AML-193 (cell line): ENCODE measurements around the gene SLC15A2.
"Not testable (repeated sequence)": the region's sequence is repeated elsewhere in the genome, so short reads cannot be mapped to it uniquely, and the experiment has no call there.

Experiments
- DNase-seq, 2 experiments: peaks; one replicate each; lab custom pipeline; 2025; lab: John Stamatoyannopoulos, UW

The SLC15A2 gene

GRCh38 chr3:121926380-121926779, 32.2 kb downstream of the SLC15A2 start:
- DNase-seq: no peak

GRCh38 chr3:121938141-121938855, 44.1 kb downstream of the SLC15A2 start:
- DNase-seq: not testable (repeated sequence)

GRCh38 chr3:121941592-121941991, 47.4 kb downstream of the SLC15A2 start:
- no peak for DNase-seq

GRCh38 chr3:121942116-121942786, 48.0 kb downstream of the SLC15A2 start:
- DNase-seq: no peak

- no peak for DNase-seq
Observed at GRCh38 chr3:121943431-121943830, 49.2 kb downstream of the SLC15A2 start.

GRCh38 chr3:121948641-121949040, 54.4 kb downstream of the SLC15A2 start:
- no peak for DNase-seq

GRCh38 chr3:121951291-121951919, 57.2 kb downstream of the SLC15A2 start:
- no peak for DNase-seq

- DNase-seq: no peak
Observed at GRCh38 chr3:121956363-121956762, 62.2 kb downstream of the SLC15A2 start.

DNA sequence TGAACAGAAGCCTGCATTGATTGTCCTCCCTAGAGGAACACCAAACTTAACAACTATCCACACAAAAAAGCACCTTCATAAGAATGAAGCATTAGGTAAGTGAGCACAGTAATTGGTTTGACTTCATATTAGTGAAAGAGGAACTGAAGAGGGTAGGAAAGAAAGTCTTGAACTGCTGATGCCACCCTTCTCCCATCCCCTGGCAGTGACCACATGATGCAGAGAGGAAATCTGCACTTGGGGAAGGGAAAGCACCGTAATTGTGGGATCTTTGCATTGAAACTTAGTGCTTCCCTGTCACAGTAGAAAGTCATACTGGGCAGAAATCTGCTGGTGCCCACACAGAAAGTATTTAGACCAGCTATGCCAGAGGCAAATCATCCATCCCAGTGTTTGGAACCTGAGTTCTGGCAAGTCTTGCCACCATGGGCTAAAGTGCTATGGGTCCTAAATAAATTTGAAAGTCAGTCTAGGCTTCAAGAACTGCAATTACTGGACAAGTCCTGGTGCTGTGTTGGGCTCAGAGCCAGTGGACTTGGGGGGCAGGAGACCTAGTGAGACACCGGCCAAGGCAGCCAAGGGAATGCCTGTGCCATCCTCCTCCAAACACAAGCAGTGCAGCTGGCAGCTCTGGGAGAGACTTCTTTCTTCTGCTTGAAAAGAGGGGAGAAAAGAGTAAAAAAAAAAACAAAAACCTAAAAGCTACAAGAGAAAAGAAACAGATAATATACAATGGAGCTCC, 63.6 kb downstream of the SLC15A2 start:
- peak; percentile 41 to 44 for DNase-seq

GRCh38 chr3:121958801-121959200, 64.6 kb downstream of the SLC15A2 start:
- DNase-seq: no peak

DNA sequence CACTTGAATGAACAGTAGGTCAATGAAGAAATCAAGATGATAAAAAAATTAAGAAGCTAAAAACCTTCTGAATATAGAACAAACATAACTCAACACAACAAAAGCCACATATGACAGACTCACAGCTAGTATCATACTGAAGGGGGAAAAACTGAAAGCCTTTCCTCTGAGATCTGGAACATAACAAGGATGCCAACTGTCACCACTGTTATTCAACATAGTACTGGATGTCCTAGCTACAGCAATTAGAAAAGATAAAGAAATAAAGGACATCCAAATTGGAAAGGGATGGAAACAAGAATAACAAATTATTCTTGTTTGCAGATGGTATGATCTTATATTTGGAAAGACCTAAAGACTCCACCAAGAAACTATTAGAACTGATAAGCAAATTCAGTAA, 67.1 kb downstream of the SLC15A2 start:
- DNase-seq: no peak

- DNase-seq: no peak
Observed at GRCh38 chr3:121962443-121962842, 68.2 kb downstream of the SLC15A2 start.

GRCh38 chr3:121963608-121964007, 69.4 kb downstream of the SLC15A2 start:
- DNase-seq: no peak

GRCh38 chr3:121969631-121970030, 75.4 kb downstream of the SLC15A2 start:
- DNase-seq: no peak

GRCh38 chr3:121970047-121970446, 75.8 kb downstream of the SLC15A2 start:
- DNase-seq: no peak

GRCh38 chr3:121974601-121975111, 80.5 kb downstream of the SLC15A2 start:
- DNase-seq: no peak

- DNase-seq: peak in 1 of 2 experiments; percentile 13
Observed at GRCh38 chr3:121975702-121976302, 81.6 kb downstream of the SLC15A2 start.

GRCh38 chr3:121976727-121977126, 82.5 kb downstream of the SLC15A2 start:
- DNase-seq: no peak

DNA sequence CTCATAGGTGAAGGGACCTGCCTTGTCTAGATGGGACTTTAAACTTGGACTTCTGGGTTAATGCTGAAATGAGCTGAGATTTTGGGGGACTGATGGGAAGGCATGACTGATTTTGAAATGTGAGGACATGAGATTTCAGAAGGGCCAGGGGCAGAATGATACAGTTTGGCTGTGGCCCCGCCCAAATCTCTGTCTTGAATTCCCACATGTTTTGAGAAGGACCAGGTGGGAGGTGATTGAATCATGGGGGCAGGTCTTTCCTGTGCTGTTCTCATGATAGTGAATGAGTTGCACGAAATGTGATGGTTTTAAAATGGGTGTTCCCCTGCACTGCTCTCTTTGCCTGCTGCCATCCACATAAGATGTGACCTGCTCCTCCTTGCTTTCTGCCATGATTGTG, 85.0 kb downstream of the SLC15A2 start:
- no peak for DNase-seq

GRCh38 chr3:121979734-121980449, 85.7 kb downstream of the SLC15A2 start:
- no peak for DNase-seq

DNA sequence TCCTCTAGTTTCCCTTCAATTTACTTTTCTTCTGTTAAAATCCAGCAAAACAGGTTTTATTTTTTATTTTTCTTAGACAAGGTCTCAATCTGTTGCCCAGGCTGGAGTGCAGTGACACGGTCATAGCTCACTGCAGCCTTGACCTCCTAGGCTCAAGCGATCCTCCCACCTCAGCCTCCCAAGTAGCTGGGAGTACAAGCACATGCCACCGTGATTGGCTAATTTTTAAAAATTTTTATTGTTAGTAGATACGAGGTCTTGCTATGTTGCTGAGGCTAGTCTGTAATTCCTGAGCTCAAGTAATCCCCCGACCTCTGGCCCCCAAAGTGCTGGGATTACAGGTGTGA, 86.2 kb downstream of the SLC15A2 start:
- DNase-seq: no peak
